HepG2 (cell line): ENCODE data around the gene SETD1A. TPM values are rescaled to one million over a fixed set of nuclear protein-coding genes. Genes with fewer than 3 reads are reported as not detected.

Source experiments
- ATAC-seq: fragments of 200-7000 bp; cut with Tn5 transposase; 3 replicates; pipeline ENCODE4 v1.9.1; 2020; ENCODE audit warnings: mild to moderate bottlenecking, moderate library complexity
- BruUV-seq: library from RNA; stranded (reverse); fragments of 400-500 nt; replicated peaks from 2 replicates; lab custom pipeline; 2021; lab: Mats Ljungman, UMichigan
- CTCF ChIA-PET: fragments of 300-600 bp; formaldehyde crosslinking; extraction: SDS; loops from one replicate; lab custom pipeline; 2021; ENCODE audit warnings: low total read pairs, inconsistent platforms, low intra/inter-chr PET ratio; lab: Yijun Ruan, JAX
- POLR2A ChIA-PET: fragments of 350-600 bp; sonication (Branson Sonifier 250); formaldehyde crosslinking; loops from one replicate; lab custom pipeline; 2020; ENCODE audit warnings: antibody characterized with exemption, inconsistent platforms; lab: Yijun Ruan, JAX
- DNase-seq: peaks from one replicate; pipeline ENCODE4 v3.0.0-alpha.2; 2015; ENCODE audit warnings: low spot score
- FAIRE-seq: peaks from 3 replicates; lab custom pipeline; 2011; peaks lifted over from hg19 to GRCh38; lab: Jason Lieb, UNC
- H2AFZ ChIP-seq: one replicate; pipeline ENCODE4 v1.6.1; 2011; ENCODE audit warnings: low read length, inconsistent platforms
- H3K27ac ChIP-seq: fragments of 300-600 bp; 3 replicates; pipeline ENCODE4 v1.8.0; 2011; ENCODE audit warnings: mixed run types, mild to moderate bottlenecking, mixed read lengths, low read length, inconsistent platforms; ENCODE audit not compliant: insufficient read depth; ENCODE audit errors: extremely low read length
- H3K27me3 ChIP-seq, 2 experiments: fragments of 200-600 bp in 1 of 2; 2 replicates in 1 of 2; 3 replicates in 1 of 2; pipeline versions ENCODE4 v1.6.0 to v1.8.0; 2011; ENCODE audit warnings: low read length in 2 of 2, mild to moderate bottlenecking in 2 of 2, moderate library complexity in 2 of 2, inconsistent platforms in 1 of 2; ENCODE audit not compliant: insufficient read depth in 2 of 2, control insufficient read depth in 1 of 2
- H3K36me3 ChIP-seq, 2 experiments: fragments of 200-600 bp in 1 of 2; replicated peaks in 1 of 2; 2 replicates in 1 of 2; 3 replicates in 1 of 2; pipeline versions ENCODE4 v1.5.1 to v1.8.0; 2011; ENCODE audit warnings: low read length in 2 of 2, inconsistent platforms in 1 of 2; ENCODE audit not compliant: insufficient read depth in 2 of 2, control insufficient read depth in 1 of 2
- H3K4me1 ChIP-seq: 2 replicates; pipeline ENCODE4 v1.5.1; 2012; ENCODE audit warnings: low read length, inconsistent platforms; ENCODE audit not compliant: insufficient read depth
- H3K4me2 ChIP-seq: 2 replicates; pipeline ENCODE4 v1.6.0; 2011; ENCODE audit warnings: low read depth, low read length, inconsistent platforms
- H3K4me3 ChIP-seq, 3 experiments: fragments of 200-600 bp in 1 of 3; sonication (generic), shearing (Covaris generic) in 1 of 3; replicated peaks in 1 of 3; 2 replicates each; pipeline ENCODE4 v1.5.1; 2011 to 2016; ENCODE audit warnings: low read length in 3 of 3, inconsistent platforms in 2 of 3, low read depth in 2 of 3, mild to moderate bottlenecking in 2 of 3, control low read depth in 1 of 3, mixed read lengths in 1 of 3; ENCODE audit not compliant: insufficient read depth in 1 of 3
- H3K79me2 ChIP-seq: one replicate; pipeline ENCODE4 v1.6.1; 2011; ENCODE audit warnings: low read length, inconsistent platforms; ENCODE audit not compliant: insufficient read depth
- H3K9ac ChIP-seq: 2 replicates; pipeline ENCODE4 v1.6.0; 2011; ENCODE audit warnings: mild to moderate bottlenecking, low read depth, low read length, inconsistent platforms; ENCODE audit not compliant: insufficient read depth
- H3K9me3 ChIP-seq: 2 replicates; pipeline ENCODE4 v1.5.1; 2012; ENCODE audit warnings: mild to moderate bottlenecking, low read length
- H4K20me1 ChIP-seq: 2 replicates; pipeline ENCODE4 v1.6.0; 2011; ENCODE audit warnings: inconsistent platforms, mild to moderate bottlenecking, low read length, moderate library complexity; ENCODE audit not compliant: insufficient read depth
- ATRX ChIP-seq: sonication (generic); formaldehyde crosslinking; IDR thresholded peaks from 2 replicates; pipeline ENCODE4 v1.4.0; 2020; ENCODE audit warnings: missing genetic modification reagents, borderline replicate concordance
- GRHL1 ChIP-seq: sonication (generic); formaldehyde crosslinking; conservative IDR thresholded peaks from 2 replicates; pipeline ENCODE4 v1.8.0; 2022; ENCODE audit warnings: missing genetic modification reagents
- MED13 ChIP-seq: sonication (generic); formaldehyde crosslinking; IDR thresholded peaks from 2 replicates; pipeline ENCODE4 v1.5.0; 2020; ENCODE audit warnings: missing genetic modification reagents
- MXI1 ChIP-seq: IDR thresholded peaks from 3 replicates; pipeline ENCODE4 v1.6.1; 2012; ENCODE audit warnings: low read depth, low read length, inconsistent platforms, borderline replicate concordance
- POLR2A ChIP-seq, 2 experiments: IDR thresholded peaks; 2 replicates each; pipeline ENCODE4 v1.6.1; 2011; ENCODE audit warnings: low read depth in 2 of 2, low read length in 2 of 2, mild to moderate bottlenecking in 1 of 2, moderate library complexity in 1 of 2; ENCODE audit not compliant: insufficient read depth in 1 of 2
- SOX6 ChIP-seq, 2 experiments: fragments of 450-650 bp in 1 of 2; sonication (generic) in 1 of 2; formaldehyde crosslinking in 1 of 2; IDR thresholded peaks; 2 replicates each; pipeline versions ENCODE4 v1.4.0 to v1.6.1; 2017 to 2020; ENCODE audit warnings: antibody characterized with exemption in 1 of 2, mild to moderate bottlenecking in 1 of 2, missing genetic modification reagents in 1 of 2
- TBX2 ChIP-seq: sonication (generic); formaldehyde crosslinking; IDR thresholded peaks from 2 replicates; pipeline ENCODE4 v1.5.0; 2020; ENCODE audit warnings: missing genetic modification reagents, mild to moderate bottlenecking, borderline replicate concordance
- TCF7L2 ChIP-seq: IDR thresholded peaks from 2 replicates; pipeline ENCODE4 v1.6.1; 2011; ENCODE audit warnings: mild to moderate bottlenecking, low read depth, low read length, moderate library complexity
- TEF ChIP-seq: sonication (generic); formaldehyde crosslinking; IDR thresholded peaks from 2 replicates; pipeline ENCODE4 v1.5.0; 2020; ENCODE audit warnings: missing genetic modification reagents
- ZNF20 ChIP-seq: sonication (generic); formaldehyde crosslinking; IDR thresholded peaks from 2 replicates; pipeline ENCODE4 v1.4.0; 2020; ENCODE audit warnings: mild to moderate bottlenecking, moderate library complexity, missing genetic modification reagents
- ZNF280B ChIP-seq: sonication (generic); formaldehyde crosslinking; IDR thresholded peaks from 2 replicates; pipeline ENCODE4 v1.5.0; 2020; ENCODE audit warnings: missing genetic modification reagents, mild to moderate bottlenecking, borderline replicate concordance
- ZNF44 ChIP-seq: sonication (generic); formaldehyde crosslinking; IDR thresholded peaks from 2 replicates; pipeline ENCODE4 v1.5.1; 2020; ENCODE audit warnings: mild to moderate bottlenecking, missing genetic modification reagents
- ZNF563 ChIP-seq: sonication (generic); formaldehyde crosslinking; IDR thresholded peaks from 2 replicates; pipeline ENCODE4 v1.8.0; 2022; ENCODE audit warnings: mild to moderate bottlenecking, moderate library complexity, missing genetic modification reagents
- WGBS: methylation state at CpG from one replicate; pipeline ENCODE4 v1.1.6; 2017; ENCODE audit warnings: low lambda C conversion rate; 5-methylcytosine and 5-hydroxymethylcytosine counted together
- in situ Hi-C: cut with HindIII; loops from 2 replicates; pipeline ENCODE4 v1.10.0; 2017; ENCODE audit warnings: low pct_unique_long_range_greater_than_20kb; ENCODE audit not compliant: extremely low pct_ligation_motif_present
- intact Hi-C: fragments of 100-400 bp; cut with micrococcal nuclease; formaldehyde crosslinking; loops from one replicate; pipeline ENCODE4 v1.10.0; 2022; ENCODE audit not compliant: unreplicated experiment
- polyA plus RNA-seq, 8 experiments: library from polyadenylated mRNA; depleted of rRNA in 3 of 8; stranded (reverse) in 7 of 8; unstranded in 1 of 8; fragments of >200 nt; fragmentation: Illumina TruSeq in 4 of 8; extraction: Trizol in 4 of 8; gene quantifications; 2 replicates each; pipeline versions ENCODE4 v1.2.1 to v1.2.3, GENCODE V29; 2011 to 2016; ENCODE audit warnings: low read depth in 4 of 8, missing spikeins in 1 of 8, mixed read lengths in 1 of 8; ENCODE audit not compliant: insufficient read depth in 1 of 8
- total RNA-seq, 5 experiments: library from RNA; depleted of rRNA; stranded (reverse); fragments of >200 nt; fragmentation: Illumina TruSeq; extraction: Trizol; gene quantifications; 2 replicates each; pipeline ENCODE4 v1.2.3, GENCODE V29; 2016; ENCODE audit warnings: low read depth in 1 of 5

Gene SETD1A
- total and polyA plus RNA-seq, 2 of the 13 experiments (the other 11 are each of a cell fraction or from before 2014, with no cell fraction given) = 3.8 to 5.6 TPM

- no peak overlapping the region for H3K27ac ChIP-seq
- no peak overlapping the region for H3K4me3 ChIP-seq
- CTCF ChIA-PET = no interaction called here
- H3K27me3 ChIP-seq = no peaks in the 10 kb centered on the region
- WGBS = 97% methylated on average over 6 of the region's 6 CpGs
- H3K9me3 ChIP-seq = no peaks in the 10 kb centered on the region
- BruUV-seq = no TSS peak
- H4K20me1 ChIP-seq = no peaks in the 10 kb centered on the region; the same call in 1 of the 2 replicates
- no peak overlapping the region for H3K9ac ChIP-seq
- TF ChIP-seq TEF (CRISPR knock-in tag) (no peak), ZNF280B (no peak), TBX2 (CRISPR knock-in tag) (no peak), TCF7L2 (no peak), GRHL1 (CRISPR knock-in tag) (no peak), MXI1 (no peak), ZNF44 (no peak), SOX6 (IDR thresholded peaks at IDR 0.05) (no peak), SOX6 (CRISPR knock-in tag; IDR thresholded peaks at IDR 0.05) (no peak), ZNF20 (CRISPR knock-in tag) (no peak), ATRX (CRISPR knock-in tag) (no peak), MED13 (no peak), ZNF563 (CRISPR knock-in tag) (no peak), POLR2A (IDR thresholded peaks at IDR 0.05; ENCODE audit: insufficient read depth in 1 of 2, low read depth in 2 of 2, low read length in 2 of 2) (no peak)
- H3K79me2 ChIP-seq = no peaks in the 10 kb centered on the region
- POLR2A ChIA-PET = no interaction called here
- intact Hi-C loops (no loop called here), in situ Hi-C loops (no loop called here)
- H3K4me1 ChIP-seq = no peaks in the 10 kb centered on the region
- FAIRE-seq (no peak), ATAC-seq (no peak), DNase-seq (no peak)
- peaks cover 56 to 86% of the 10 kb centered on the region in 2 experiments for H3K36me3 ChIP-seq
- no peak overlapping the region for H3K4me2 ChIP-seq
- H2AFZ ChIP-seq = no peak overlapping the region
These were observed 16.8 kb downstream of the SETD1A start for GRCh38 chr16:30974348-30974747.
